Astrocyte (in vitro differentiated cells and primary cell): ENCODE data around the gene TRIO.

Experiments used
- CTCF ChIP-seq: IDR thresholded peaks from 2 replicates; pipeline ENCODE4 v1.5.1; 2011; ENCODE audit warnings: low read depth, mild to moderate bottlenecking, inconsistent platforms, low read length, moderate library complexity; ENCODE audit not compliant: insufficient read depth
- EZH2 ChIP-seq: IDR thresholded peaks from 2 replicates; pipeline ENCODE4 v1.6.1; 2012; ENCODE audit warnings: mild to moderate bottlenecking, low read length, inconsistent platforms; ENCODE audit not compliant: insufficient read depth

DNA sequence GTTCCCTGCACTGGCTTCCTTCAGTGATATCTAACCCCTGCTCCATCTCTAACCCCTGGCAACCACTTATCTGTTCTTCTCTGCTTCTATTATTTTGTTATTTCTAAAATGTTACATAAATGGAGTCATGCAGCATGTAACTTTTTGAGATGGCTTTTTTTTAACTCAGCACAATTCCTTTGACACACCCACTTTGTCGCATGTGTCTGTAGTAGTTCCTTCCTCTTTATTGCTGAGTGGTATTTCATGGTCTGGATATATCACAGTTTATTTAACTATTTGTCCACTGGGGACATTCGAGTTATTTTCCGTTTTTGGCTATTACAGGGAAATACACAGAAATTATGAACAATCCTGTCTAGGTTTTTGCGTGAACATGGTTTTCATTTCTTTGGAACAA, 200.2 kb downstream of the TRIO start:
- no peak for TF ChIP-seq CTCF
- TF ChIP-seq EZH2 = no peak
